Measurements from ENCODE around the gene CSRNP3. TPM values are rescaled to one million over a fixed set of nuclear protein-coding genes. Genes with fewer than 3 reads are reported as not detected.

Gene CSRNP3
- polyA plus RNA-seq, 2 of the 4 experiments (the other 2 are of a cell fraction), result 0.05 to 0.25 TPM

DNA sequence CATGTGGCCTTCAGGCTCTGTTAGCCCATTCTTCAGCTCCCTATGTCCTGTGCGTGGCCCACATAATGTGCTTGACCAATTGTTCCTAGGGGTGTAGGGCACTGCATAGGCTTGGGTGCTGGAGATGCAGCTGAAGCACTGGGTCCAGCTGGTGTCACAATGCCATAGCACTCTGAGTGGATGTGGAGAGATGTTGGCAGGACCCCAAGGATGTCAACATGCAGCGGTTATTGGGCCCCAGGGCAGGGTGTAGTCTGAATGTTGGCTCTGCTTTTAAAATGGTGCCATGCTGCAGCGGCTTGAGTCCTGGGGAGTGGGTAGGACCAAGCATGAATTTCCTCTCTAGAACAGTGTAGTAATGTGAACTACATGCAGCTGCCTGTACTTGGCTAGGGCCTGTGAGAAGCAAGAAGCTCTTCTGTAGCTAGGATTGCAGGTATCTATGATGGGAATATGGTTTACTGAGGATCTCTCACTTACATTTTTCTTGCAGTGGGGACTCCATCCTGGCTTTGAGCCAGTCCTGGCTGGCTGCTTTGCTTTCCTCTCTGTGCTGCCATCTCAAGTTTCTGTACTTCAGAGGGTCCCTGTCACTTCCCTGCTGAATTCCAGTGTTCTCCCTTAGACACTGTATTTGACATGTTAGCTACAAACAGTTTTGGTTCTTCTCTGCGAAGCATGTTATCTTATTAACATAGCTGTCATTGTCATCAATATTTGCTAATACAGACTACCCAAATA, 148.4 kb downstream of the CSRNP3 start:
- no peak for TF ChIP-seq ZSCAN20 (CRISPR knock-in tag; IDR thresholded peaks at IDR 0.05)
- TF ChIP-seq NFE2L2 (conservative IDR thresholded peaks at IDR 0.05; ENCODE audit: low read length), result no peak
- no peak for TF ChIP-seq CHD2 (IDR thresholded peaks at IDR 0.05; ENCODE audit: low read length, partially characterized antibody)
- TF ChIP-seq HEYL (CRISPR knock-in tag; IDR thresholded peaks at IDR 0.05), result no peak
- TF ChIP-seq KDM5A (IDR thresholded peaks at IDR 0.05), result no peak
- no peak for TF ChIP-seq EHMT2 (IDR thresholded peaks at IDR 0.05; ENCODE audit: low read depth)
- no peak for TF ChIP-seq SREBF2 (IDR thresholded peaks at IDR 0.05)
- TF ChIP-seq, protein P1, sequence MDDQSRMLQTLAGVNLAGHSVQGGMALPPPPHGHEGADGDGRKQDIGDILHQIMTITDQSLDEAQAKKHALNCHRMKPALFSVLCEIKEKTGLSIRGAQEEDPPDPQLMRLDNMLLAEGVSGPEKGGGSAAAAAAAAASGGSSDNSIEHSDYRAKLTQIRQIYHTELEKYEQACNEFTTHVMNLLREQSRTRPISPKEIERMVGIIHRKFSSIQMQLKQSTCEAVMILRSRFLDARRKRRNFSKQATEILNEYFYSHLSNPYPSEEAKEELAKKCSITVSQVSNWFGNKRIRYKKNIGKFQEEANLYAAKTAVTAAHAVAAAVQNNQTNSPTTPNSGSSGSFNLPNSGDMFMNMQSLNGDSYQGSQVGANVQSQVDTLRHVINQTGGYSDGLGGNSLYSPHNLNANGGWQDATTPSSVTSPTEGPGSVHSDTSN (IDR thresholded peaks at IDR 0.05), result no peak
- no peak for TF ChIP-seq MAZ (IDR thresholded peaks at IDR 0.05; ENCODE audit: borderline replicate concordance, low read depth, low read length)
- TF ChIP-seq, protein P2, sequence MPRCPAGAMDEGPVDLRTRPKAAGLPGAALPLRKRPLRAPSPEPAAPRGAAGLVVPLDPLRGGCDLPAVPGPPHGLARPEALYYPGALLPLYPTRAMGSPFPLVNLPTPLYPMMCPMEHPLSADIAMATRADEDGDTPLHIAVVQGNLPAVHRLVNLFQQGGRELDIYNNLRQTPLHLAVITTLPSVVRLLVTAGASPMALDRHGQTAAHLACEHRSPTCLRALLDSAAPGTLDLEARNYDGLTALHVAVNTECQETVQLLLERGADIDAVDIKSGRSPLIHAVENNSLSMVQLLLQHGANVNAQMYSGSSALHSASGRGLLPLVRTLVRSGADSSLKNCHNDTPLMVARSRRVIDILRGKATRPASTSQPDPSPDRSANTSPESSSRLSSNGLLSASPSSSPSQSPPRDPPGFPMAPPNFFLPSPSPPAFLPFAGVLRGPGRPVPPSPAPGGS (IDR thresholded peaks at IDR 0.05), result no peak
- no peak for TF ChIP-seq PHF8 (IDR thresholded peaks at IDR 0.05; ENCODE audit: borderline replicate concordance, low read depth)
- no peak for TF ChIP-seq JUN (IDR thresholded peaks at IDR 0.05)
- no peak for TF ChIP-seq ZFP36 (IDR thresholded peaks at IDR 0.05; ENCODE audit: borderline replicate concordance, partially characterized antibody)
- TF ChIP-seq CBX8 (IDR thresholded peaks at IDR 0.05), result no peak
- TF ChIP-seq ZC3H11A (IDR thresholded peaks at IDR 0.05), result no peak
- no peak for TF ChIP-seq JUNB (IDR thresholded peaks at IDR 0.05)
- TF ChIP-seq HOXB13 (CRISPR knock-in tag; IDR thresholded peaks at IDR 0.05; ENCODE audit: low read depth), result no peak
- no peak for TF ChIP-seq NPAS2 (CRISPR knock-in tag; IDR thresholded peaks at IDR 0.05; ENCODE audit: borderline replicate concordance)
- ATAC-seq (no peak), DNase-seq (ENCODE audit: low read depth in 1 of 2, low spot score in 1 of 2) (no peak), FAIRE-seq (no peak)
- 49% methylated on average over 4 of the region's 4 CpGs for WGBS (ENCODE audit: missing lambda C conversion rate)
- Histone ChIP-seq H3K9me3 (no peaks in the 10 kb centered on the region), H3K4me1 (peaks cover 6% of the 10 kb centered on the region; the same call in 2 of the 3 replicates), H3K4me3 (no peak overlapping the region), H3K4me2 (no peak overlapping the region), H3K27ac (no peak overlapping the region)
- ChIA-PET POLR2A (no interaction called here), CTCF (no interaction called here)

DNA sequence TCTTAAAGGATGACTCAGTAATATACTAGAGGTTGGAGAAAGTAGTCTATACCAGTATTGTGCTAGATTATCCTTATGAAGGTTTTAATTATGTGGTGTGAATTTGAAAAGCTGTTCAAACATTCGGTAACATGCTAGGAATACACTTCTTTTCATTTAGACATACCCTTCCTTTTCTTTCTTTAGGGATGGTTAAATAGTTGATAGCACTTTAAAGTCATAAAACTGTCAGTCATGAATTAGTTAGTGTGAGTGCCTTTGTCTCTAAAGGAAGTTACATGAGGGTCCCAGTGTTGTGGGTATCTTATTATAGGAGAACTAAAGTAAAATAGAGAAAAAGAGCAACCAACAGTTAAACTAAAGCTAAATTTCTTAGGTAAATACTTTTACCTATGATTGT, 149.3 kb downstream of the CSRNP3 start:
- CTCF ChIA-PET, result no interaction called here
- POLR2A ChIA-PET, result no interaction called here

More for the DNA sequence above, 149.3 kb downstream of the CSRNP3 start:
- no peaks in the 10 kb centered on the region for H3K9me3 ChIP-seq
- no peak overlapping the region for H3K27ac ChIP-seq
- no peak for FAIRE-seq
- 8% methylated on average over 1 of the region's 1 CpG for WGBS (ENCODE audit: missing lambda C conversion rate)
- H3K4me1 ChIP-seq, result peaks cover 6% of the 10 kb centered on the region; the same call in 2 of the 3 replicates
- no peak overlapping the region for H3K4me2 ChIP-seq
- no peak for ATAC-seq
- H3K4me3 ChIP-seq, result no peak overlapping the region
- no peak for DNase-seq (ENCODE audit: low read depth in 1 of 2, low spot score in 1 of 2)
- TF ChIP-seq, protein P3, sequence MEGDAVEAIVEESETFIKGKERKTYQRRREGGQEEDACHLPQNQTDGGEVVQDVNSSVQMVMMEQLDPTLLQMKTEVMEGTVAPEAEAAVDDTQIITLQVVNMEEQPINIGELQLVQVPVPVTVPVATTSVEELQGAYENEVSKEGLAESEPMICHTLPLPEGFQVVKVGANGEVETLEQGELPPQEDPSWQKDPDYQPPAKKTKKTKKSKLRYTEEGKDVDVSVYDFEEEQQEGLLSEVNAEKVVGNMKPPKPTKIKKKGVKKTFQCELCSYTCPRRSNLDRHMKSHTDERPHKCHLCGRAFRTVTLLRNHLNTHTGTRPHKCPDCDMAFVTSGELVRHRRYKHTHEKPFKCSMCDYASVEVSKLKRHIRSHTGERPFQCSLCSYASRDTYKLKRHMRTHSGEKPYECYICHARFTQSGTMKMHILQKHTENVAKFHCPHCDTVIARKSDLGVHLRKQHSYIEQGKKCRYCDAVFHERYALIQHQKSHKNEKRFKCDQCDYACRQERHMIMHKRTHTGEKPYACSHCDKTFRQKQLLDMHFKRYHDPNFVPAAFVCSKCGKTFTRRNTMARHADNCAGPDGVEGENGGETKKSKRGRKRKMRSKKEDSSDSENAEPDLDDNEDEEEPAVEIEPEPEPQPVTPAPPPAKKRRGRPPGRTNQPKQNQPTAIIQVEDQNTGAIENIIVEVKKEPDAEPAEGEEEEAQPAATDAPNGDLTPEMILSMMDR (IDR thresholded peaks at IDR 0.05), result no peak
- TF ChIP-seq, protein P4, sequence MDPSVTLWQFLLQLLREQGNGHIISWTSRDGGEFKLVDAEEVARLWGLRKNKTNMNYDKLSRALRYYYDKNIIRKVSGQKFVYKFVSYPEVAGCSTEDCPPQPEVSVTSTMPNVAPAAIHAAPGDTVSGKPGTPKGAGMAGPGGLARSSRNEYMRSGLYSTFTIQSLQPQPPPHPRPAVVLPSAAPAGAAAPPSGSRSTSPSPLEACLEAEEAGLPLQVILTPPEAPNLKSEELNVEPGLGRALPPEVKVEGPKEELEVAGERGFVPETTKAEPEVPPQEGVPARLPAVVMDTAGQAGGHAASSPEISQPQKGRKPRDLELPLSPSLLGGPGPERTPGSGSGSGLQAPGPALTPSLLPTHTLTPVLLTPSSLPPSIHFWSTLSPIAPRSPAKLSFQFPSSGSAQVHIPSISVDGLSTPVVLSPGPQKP (IDR thresholded peaks at IDR 0.05; ENCODE audit: low read depth, low read length), result no peak
- TF ChIP-seq GATA3 (IDR thresholded peaks at IDR 0.05; ENCODE audit: borderline replicate concordance) (no peak), CBX2 (IDR thresholded peaks at IDR 0.05; ENCODE audit: borderline replicate concordance, low read depth) (no peak), SMC3 (IDR thresholded peaks at IDR 0.05) (no peak), TFCP2L1 (CRISPR knock-in tag; IDR thresholded peaks at IDR 0.05) (no peak), EHMT2 (IDR thresholded peaks at IDR 0.05; ENCODE audit: low read depth) (no peak), MYC (IDR thresholded peaks at IDR 0.05; ENCODE audit: borderline replicate concordance, low read length) (no peak), ZSCAN20 (CRISPR knock-in tag; IDR thresholded peaks at IDR 0.05) (no peak)
